RWPE2 (cell line): ENCODE measurements around the gene PSMD13.

Experiments used
- ATAC-seq: fragments of 200-7000 bp; cut with Tn5 transposase; 3 replicates; pipeline ENCODE4 v1.9.1; 2021; ENCODE audit warnings: low read depth
- DNase-seq: peaks from one replicate; pipeline ENCODE4 v3.0.0-alpha.2; 2020; ENCODE audit warnings: low spot score
- H3K27ac ChIP-seq: fragments of 450-650 bp; 2 replicates; pipeline ENCODE4 v1.5.1; 2017; ENCODE audit warnings: mild to moderate bottlenecking; ENCODE audit not compliant: poor library complexity, severe bottlenecking
- H3K27me3 ChIP-seq: fragments of 250-450 bp; sonication (Bioruptor Pico); 2 replicates; pipeline ENCODE4 v1.5.1; 2021; ENCODE audit warnings: mild to moderate bottlenecking, moderate library complexity; ENCODE audit not compliant: insufficient read depth, poor library complexity, severe bottlenecking
- H3K36me3 ChIP-seq: fragments of 250-450 bp; sonication (Bioruptor Pico); 2 replicates; pipeline ENCODE4 v1.5.1; 2020; ENCODE audit warnings: low read depth, mild to moderate bottlenecking, moderate library complexity
- H3K4me1 ChIP-seq: fragments of 250-450 bp; sonication (Bioruptor Pico); 2 replicates; pipeline ENCODE4 v1.5.1; 2021; ENCODE audit warnings: mild to moderate bottlenecking, moderate library complexity; ENCODE audit not compliant: insufficient read depth, poor library complexity, severe bottlenecking
- H3K4me3 ChIP-seq: fragments of 250-450 bp; sonication (Bioruptor Pico); 2 replicates; pipeline ENCODE4 v1.5.1; 2021; ENCODE audit warnings: mild to moderate bottlenecking, moderate library complexity; ENCODE audit not compliant: severe bottlenecking
- H3K9me3 ChIP-seq: fragments of 250-450 bp; sonication (Bioruptor Pico); 2 replicates; pipeline ENCODE4 v1.5.1; 2021; ENCODE audit warnings: mild to moderate bottlenecking, moderate library complexity; ENCODE audit not compliant: severe bottlenecking
- TF ChIP-seq, protein P1 (sequence below): fragments of 450-650 bp; IDR thresholded peaks from one replicate; pipeline ENCODE4 v1.5.1; 2017; ENCODE audit warnings: mild to moderate bottlenecking, moderate library complexity; ENCODE audit not compliant: poor library complexity, severe bottlenecking

Gene PSMD13

GRCh38 chr11:294780-295179 is 58.0 kb downstream of the PSMD13 start:
- peaks cover 3% of the 10 kb centered on the region for H3K27me3 ChIP-seq
- TF ChIP-seq, protein P1, sequence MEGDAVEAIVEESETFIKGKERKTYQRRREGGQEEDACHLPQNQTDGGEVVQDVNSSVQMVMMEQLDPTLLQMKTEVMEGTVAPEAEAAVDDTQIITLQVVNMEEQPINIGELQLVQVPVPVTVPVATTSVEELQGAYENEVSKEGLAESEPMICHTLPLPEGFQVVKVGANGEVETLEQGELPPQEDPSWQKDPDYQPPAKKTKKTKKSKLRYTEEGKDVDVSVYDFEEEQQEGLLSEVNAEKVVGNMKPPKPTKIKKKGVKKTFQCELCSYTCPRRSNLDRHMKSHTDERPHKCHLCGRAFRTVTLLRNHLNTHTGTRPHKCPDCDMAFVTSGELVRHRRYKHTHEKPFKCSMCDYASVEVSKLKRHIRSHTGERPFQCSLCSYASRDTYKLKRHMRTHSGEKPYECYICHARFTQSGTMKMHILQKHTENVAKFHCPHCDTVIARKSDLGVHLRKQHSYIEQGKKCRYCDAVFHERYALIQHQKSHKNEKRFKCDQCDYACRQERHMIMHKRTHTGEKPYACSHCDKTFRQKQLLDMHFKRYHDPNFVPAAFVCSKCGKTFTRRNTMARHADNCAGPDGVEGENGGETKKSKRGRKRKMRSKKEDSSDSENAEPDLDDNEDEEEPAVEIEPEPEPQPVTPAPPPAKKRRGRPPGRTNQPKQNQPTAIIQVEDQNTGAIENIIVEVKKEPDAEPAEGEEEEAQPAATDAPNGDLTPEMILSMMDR, result no peak
- no peaks in the 10 kb centered on the region for H3K36me3 ChIP-seq
- no peaks in the 10 kb centered on the region for H3K9me3 ChIP-seq
- H3K4me1 ChIP-seq, result no peaks in the 10 kb centered on the region
- no peak for ATAC-seq
- DNase-seq, result no peak
- H3K27ac ChIP-seq, result no peak overlapping the region
- H3K4me3 ChIP-seq, result no peak overlapping the region

GRCh38 chr11:295351-296170 is 58.8 kb downstream of the PSMD13 start:
- TF ChIP-seq, protein P1, result no peak

GRCh38 chr11:296171-297050 is 59.6 kb downstream of the PSMD13 start:
- peak; percentile 51 for DNase-seq
- no peaks in the 10 kb centered on the region for H3K36me3 ChIP-seq
- no peaks in the 10 kb centered on the region for H3K9me3 ChIP-seq
- no peaks in the 10 kb centered on the region for H3K4me1 ChIP-seq
- no peak overlapping the region for H3K4me3 ChIP-seq
- no peak for ATAC-seq
- H3K27ac ChIP-seq, result no peak overlapping the region
- TF ChIP-seq, protein P1, result no peak
- peaks cover 7% of the 10 kb centered on the region for H3K27me3 ChIP-seq

More at GRCh38 chr11:295351-296170, 58.8 kb downstream of the PSMD13 start:
- DNase-seq (no peak), ATAC-seq (no peak)
- no peak overlapping the region for H3K4me3 ChIP-seq
- H3K4me1 ChIP-seq, result no peaks in the 10 kb centered on the region
- H3K27ac ChIP-seq, result no peak overlapping the region
- H3K9me3 ChIP-seq, result no peaks in the 10 kb centered on the region
- peaks cover 7% of the 10 kb centered on the region for H3K27me3 ChIP-seq
- H3K36me3 ChIP-seq, result no peaks in the 10 kb centered on the region

GRCh38 chr11:297051-297585 is 60.3 kb downstream of the PSMD13 start:
- H3K4me3 ChIP-seq, result no peak overlapping the region
- TF ChIP-seq, protein P1, result no peak
- no peaks in the 10 kb centered on the region for H3K9me3 ChIP-seq
- H3K27me3 ChIP-seq, result peaks cover 7% of the 10 kb centered on the region
- no peaks in the 10 kb centered on the region for H3K4me1 ChIP-seq
- no peaks in the 10 kb centered on the region for H3K36me3 ChIP-seq
- ATAC-seq, result peak; percentile 11; the same call in 2 of the 3 replicates
- no peak overlapping the region for H3K27ac ChIP-seq
- DNase-seq, result peak; percentile 40
